Measurements from ENCODE around the gene NFIB. TPM values are rescaled to one million over a fixed set of nuclear protein-coding genes. Genes with fewer than 3 reads are reported as not detected.

NFIB gene
- total RNA-seq, 1 experiment from 2014 or later, result 0.61 TPM

- Histone ChIP-seq H3K4me1 (no peaks in the 10 kb centered on the region), H3K9me3 (no peaks in the 10 kb centered on the region), H3K4me3 (ENCODE audit: low read depth, low read length) (no peak overlapping the region), H3K36me3 (ENCODE audit: control insufficient read depth, insufficient read depth, low read length) (no peaks in the 10 kb centered on the region), H3K27me3 (replicated peaks; ENCODE audit: control insufficient read depth, insufficient read depth, low read length) (no peaks in the 10 kb centered on the region)
- H3K36me3 Mint-ChIP-seq (ENCODE audit: insufficient read depth, unreplicated experiment), result no peaks in the 10 kb centered on the region
- POLR2A ChIA-PET, result no interaction called here
- H3K4me3 Mint-ChIP-seq (ENCODE audit: unreplicated experiment), result no peak overlapping the region
- H3K4me1 Mint-ChIP-seq (ENCODE audit: low read depth, unreplicated experiment), result no peaks in the 10 kb centered on the region
- peaks cover 2% of the 10 kb centered on the region for H3K27me3 Mint-ChIP-seq (ENCODE audit: insufficient read depth, unreplicated experiment)
- no TSS peak for BruUV-seq (replicated peaks)
- H3K9me3 Mint-ChIP-seq (ENCODE audit: unreplicated experiment), result no peaks in the 10 kb centered on the region
- H3K27ac Mint-ChIP-seq (ENCODE audit: unreplicated experiment), result no peak overlapping the region
- DNase-seq, result no peak
- CTCF ChIA-PET, result no interaction called here
- TF ChIP-seq, protein P1, sequence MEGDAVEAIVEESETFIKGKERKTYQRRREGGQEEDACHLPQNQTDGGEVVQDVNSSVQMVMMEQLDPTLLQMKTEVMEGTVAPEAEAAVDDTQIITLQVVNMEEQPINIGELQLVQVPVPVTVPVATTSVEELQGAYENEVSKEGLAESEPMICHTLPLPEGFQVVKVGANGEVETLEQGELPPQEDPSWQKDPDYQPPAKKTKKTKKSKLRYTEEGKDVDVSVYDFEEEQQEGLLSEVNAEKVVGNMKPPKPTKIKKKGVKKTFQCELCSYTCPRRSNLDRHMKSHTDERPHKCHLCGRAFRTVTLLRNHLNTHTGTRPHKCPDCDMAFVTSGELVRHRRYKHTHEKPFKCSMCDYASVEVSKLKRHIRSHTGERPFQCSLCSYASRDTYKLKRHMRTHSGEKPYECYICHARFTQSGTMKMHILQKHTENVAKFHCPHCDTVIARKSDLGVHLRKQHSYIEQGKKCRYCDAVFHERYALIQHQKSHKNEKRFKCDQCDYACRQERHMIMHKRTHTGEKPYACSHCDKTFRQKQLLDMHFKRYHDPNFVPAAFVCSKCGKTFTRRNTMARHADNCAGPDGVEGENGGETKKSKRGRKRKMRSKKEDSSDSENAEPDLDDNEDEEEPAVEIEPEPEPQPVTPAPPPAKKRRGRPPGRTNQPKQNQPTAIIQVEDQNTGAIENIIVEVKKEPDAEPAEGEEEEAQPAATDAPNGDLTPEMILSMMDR (IDR thresholded peaks at IDR 0.05; ENCODE audit: insufficient read depth in 1 of 2, low read depth in 1 of 2, low read length in 1 of 2, severe bottlenecking in 1 of 2, unreplicated experiment in 1 of 2), result no peak
- intact Hi-C loops (cut with micrococcal nuclease; ENCODE audit: unreplicated experiment), result no loop called here
These were observed 40.9 kb downstream of the NFIB start for GRCh38 chr9:14272927-14273528.

DNA sequence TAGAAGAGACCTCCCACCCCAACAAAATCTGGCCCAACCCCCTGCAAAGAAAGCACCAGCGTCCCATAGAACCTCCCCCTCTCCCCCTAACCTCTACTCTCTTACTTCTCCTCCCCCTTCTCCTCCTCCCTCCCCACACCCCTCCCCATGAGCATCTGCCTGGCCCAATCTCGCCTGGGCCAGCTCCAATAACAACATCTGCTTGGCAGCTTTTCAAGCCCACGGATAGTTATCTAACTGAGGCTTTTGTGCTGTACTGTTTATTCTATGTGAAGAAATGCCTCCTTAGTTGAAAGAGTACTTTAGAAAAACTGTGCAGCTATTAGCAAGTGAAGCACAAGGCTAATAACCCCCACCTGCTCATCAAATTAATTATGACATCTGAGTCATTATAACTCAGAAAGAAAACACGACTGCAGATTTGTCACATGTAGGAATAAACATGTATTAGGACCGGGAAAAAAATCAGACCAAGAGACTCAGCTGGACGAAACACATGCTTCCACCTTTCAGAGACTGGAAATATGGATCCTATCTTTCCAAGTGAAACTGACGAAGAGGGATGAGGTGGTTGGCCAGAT lies 42.8 kb downstream of the NFIB start:
- no TSS peak for BruUV-seq (replicated peaks)
- Mint-ChIP-seq H3K4me3 (ENCODE audit: unreplicated experiment) (no peak overlapping the region), H3K36me3 (ENCODE audit: insufficient read depth, unreplicated experiment) (no peaks in the 10 kb centered on the region), H3K4me1 (ENCODE audit: low read depth, unreplicated experiment) (no peaks in the 10 kb centered on the region), H3K27me3 (ENCODE audit: insufficient read depth, unreplicated experiment) (peaks cover 2% of the 10 kb centered on the region), H3K27ac (ENCODE audit: unreplicated experiment) (no peak overlapping the region), H3K9me3 (ENCODE audit: unreplicated experiment) (no peaks in the 10 kb centered on the region)
- no peak for DNase-seq
- TF ChIP-seq, protein P1 (IDR thresholded peaks at IDR 0.05; ENCODE audit: insufficient read depth in 1 of 2, low read depth in 1 of 2, low read length in 1 of 2, severe bottlenecking in 1 of 2, unreplicated experiment in 1 of 2), result no peak
- no peak overlapping the region for H3K4me3 ChIP-seq (ENCODE audit: low read depth, low read length)
- no peaks in the 10 kb centered on the region for H3K9me3 ChIP-seq
- intact Hi-C loops (cut with micrococcal nuclease; ENCODE audit: unreplicated experiment), result no loop called here
- no peaks in the 10 kb centered on the region for H3K4me1 ChIP-seq
- CTCF ChIA-PET, result no interaction called here
- POLR2A ChIA-PET, result no interaction called here
- H3K27me3 ChIP-seq (replicated peaks; ENCODE audit: control insufficient read depth, insufficient read depth, low read length), result no peaks in the 10 kb centered on the region
- no peaks in the 10 kb centered on the region for H3K36me3 ChIP-seq (ENCODE audit: control insufficient read depth, insufficient read depth, low read length)

GRCh38 chr9:14270358-14271092 lies 43.4 kb downstream of the NFIB start:
- intact Hi-C loops (cut with micrococcal nuclease; ENCODE audit: unreplicated experiment), result no loop called here
- Histone ChIP-seq H3K36me3 (ENCODE audit: control insufficient read depth, insufficient read depth, low read length) (no peaks in the 10 kb centered on the region), H3K27me3 (replicated peaks; ENCODE audit: control insufficient read depth, insufficient read depth, low read length) (no peaks in the 10 kb centered on the region), H3K4me3 (ENCODE audit: low read depth, low read length) (no peak overlapping the region), H3K4me1 (no peaks in the 10 kb centered on the region), H3K9me3 (no peaks in the 10 kb centered on the region)
- no TSS peak for BruUV-seq (replicated peaks)
- Mint-ChIP-seq H3K4me1 (ENCODE audit: low read depth, unreplicated experiment) (no peaks in the 10 kb centered on the region), H3K4me3 (ENCODE audit: unreplicated experiment) (no peak overlapping the region), H3K27ac (ENCODE audit: unreplicated experiment) (no peak overlapping the region), H3K36me3 (ENCODE audit: insufficient read depth, unreplicated experiment) (no peaks in the 10 kb centered on the region), H3K9me3 (ENCODE audit: unreplicated experiment) (no peaks in the 10 kb centered on the region), H3K27me3 (ENCODE audit: insufficient read depth, unreplicated experiment) (peaks cover 2% of the 10 kb centered on the region)
- TF ChIP-seq, protein P1 (IDR thresholded peaks at IDR 0.05; ENCODE audit: insufficient read depth in 1 of 2, low read depth in 1 of 2, low read length in 1 of 2, severe bottlenecking in 1 of 2, unreplicated experiment in 1 of 2), result no peak
- ChIA-PET POLR2A (no interaction called here), CTCF (no interaction called here)
- DNase-seq, result no peak
